IPS-18c (cell line): ENCODE results near the gene SNRNP40.

Experiments
- H3K4me3 ChIP-seq: 2 replicates; pipeline ENCODE4 v1.7.0; 2013; ENCODE audit warnings: low read depth, mild to moderate bottlenecking, low read length, moderate library complexity; ENCODE audit not compliant: insufficient read depth
- H3K9me3 ChIP-seq: one replicate; pipeline ENCODE4 v1.6.1; 2013; ENCODE audit warnings: mild to moderate bottlenecking, low read length, moderate library complexity; ENCODE audit not compliant: control insufficient read depth, insufficient read depth

The SNRNP40 gene

GRCh38 chr1:31243501-31244286, 52.9 kb downstream of the SNRNP40 start:
- no peak overlapping the region for H3K4me3 ChIP-seq
- no peaks in the 10 kb centered on the region for H3K9me3 ChIP-seq

DNA sequence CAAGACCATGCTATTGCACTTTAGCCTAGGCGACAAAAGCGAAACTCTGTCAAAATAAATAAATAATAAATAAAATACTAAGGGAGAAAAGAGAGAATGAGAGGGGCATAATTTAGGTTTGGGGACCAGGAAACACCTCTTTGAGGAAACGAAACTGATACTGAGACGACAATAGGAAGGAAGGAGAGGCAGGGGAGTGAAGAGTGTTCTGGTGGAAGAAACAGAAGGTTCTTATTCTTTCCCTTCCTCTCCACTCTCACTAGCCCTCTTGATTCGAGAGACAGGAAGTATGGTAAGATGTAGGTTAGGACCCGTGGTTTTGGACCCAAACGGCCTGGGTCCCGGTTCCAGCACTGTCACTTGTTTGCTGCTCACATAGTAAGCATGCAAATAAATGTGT, 55.3 kb downstream of the SNRNP40 start:
- H3K9me3 ChIP-seq, result no peaks in the 10 kb centered on the region
- H3K4me3 ChIP-seq, result no peak overlapping the region

GRCh38 chr1:31239653-31240241, 56.8 kb downstream of the SNRNP40 start, which contains the start of gene NKAIN1:
NKAIN1 (minus strand) TSS chr1:31239887; CDS start chr1:31239547, 340 bp downstream.
- Histone ChIP-seq H3K4me3 (peak within 1 kb of the TSS; percentile 74), H3K9me3 (no peaks in the 10 kb centered on the region)

DNA sequence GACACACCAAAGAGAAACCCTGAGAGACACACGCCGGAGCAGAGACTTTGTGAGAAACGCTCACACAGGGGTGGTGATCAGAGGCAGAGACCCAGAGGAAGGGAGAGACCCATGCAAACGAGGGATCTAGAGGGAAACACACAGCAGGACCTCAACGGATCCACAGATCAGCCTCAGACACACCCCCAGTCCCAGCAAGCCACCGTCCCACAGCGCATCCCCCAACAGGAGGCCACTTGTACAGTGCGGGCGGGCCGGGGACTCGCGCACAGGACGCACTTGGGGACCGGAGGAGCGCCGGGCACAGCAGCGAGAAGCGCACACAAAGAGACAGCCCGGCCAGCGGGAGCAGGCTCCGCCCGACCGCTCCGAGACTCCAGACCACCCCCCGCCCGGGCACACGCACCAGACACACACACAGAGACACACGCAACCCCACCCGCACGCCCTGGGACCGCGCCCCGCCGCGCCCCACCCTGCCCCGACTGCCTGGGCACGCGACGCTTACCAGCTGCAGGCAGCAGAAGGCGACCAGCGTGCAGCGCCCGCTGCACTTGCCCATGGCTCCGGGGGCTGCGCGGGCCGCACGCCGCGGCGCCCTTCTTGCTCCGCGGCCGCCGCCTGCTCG, 57.5 kb downstream of the SNRNP40 start:
- Histone ChIP-seq H3K9me3 (no peaks in the 10 kb centered on the region), H3K4me3 (peak overlapping the region; percentile 74)

DNA sequence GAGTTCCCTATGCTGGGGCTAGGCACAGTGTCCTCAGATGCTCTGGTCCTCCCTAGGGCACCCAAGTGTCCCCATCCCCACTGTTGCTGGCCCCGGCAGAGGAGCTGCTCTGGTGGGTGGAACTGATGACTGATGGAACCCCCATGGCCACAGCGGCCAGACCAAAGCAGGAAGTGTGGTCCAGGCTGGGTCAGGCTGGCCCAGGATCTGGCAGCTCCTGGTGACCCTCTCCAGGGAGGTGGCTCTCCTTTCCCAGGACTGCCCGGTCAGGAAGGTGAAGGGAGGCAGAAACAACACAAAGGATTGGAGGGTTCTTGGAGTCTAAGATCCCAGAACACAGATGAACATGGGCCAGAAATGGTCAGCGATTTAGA, 58.0 kb downstream of the SNRNP40 start:
- no peaks in the 10 kb centered on the region for H3K9me3 ChIP-seq
- peak overlapping the region; percentile 74 for H3K4me3 ChIP-seq

DNA sequence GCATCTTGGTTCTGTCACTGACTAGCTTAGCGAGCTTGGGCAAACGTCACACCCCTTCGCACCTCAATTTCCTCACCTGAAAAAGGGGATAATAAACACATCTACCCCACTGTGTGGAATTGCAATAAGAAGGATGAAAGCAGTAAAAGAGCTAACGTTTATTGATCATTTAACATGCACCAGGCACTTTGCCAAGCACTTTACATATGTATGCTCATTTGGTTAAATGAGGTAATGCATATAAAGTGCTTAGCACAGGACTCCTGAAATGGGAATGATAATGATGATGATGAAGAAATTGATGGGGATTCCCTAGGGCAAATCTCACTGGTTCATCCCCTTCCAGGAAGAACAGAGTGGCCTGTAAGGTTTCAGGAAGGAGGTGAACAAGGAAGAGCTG, 61.7 kb downstream of the SNRNP40 start:
- no peaks in the 10 kb centered on the region for H3K9me3 ChIP-seq
- no peak overlapping the region for H3K4me3 ChIP-seq

GRCh38 chr1:31234123-31234708, 62.4 kb downstream of the SNRNP40 start:
- Histone ChIP-seq H3K4me3 (no peak overlapping the region), H3K9me3 (no peaks in the 10 kb centered on the region)

DNA sequence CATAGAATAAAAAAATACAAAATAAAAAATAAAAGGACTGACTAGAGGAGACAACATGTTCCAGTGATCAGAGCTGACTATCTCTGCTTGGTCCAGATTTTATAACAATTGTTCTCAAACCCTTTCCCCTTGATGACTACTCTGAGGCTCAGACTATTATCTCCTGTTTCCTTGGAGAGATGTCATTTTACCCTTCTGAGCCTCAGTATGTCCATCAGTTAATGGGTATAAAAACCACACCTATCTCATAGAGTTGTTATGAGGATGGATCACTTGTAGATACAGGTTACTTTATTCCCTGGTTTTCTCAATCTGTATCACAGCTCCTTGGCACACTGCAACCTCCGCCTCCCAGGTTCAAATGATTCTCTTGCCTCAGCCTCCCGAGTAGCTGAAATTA, 63.9 kb downstream of the SNRNP40 start:
- H3K4me3 ChIP-seq, result no peak overlapping the region
- no peaks in the 10 kb centered on the region for H3K9me3 ChIP-seq

DNA sequence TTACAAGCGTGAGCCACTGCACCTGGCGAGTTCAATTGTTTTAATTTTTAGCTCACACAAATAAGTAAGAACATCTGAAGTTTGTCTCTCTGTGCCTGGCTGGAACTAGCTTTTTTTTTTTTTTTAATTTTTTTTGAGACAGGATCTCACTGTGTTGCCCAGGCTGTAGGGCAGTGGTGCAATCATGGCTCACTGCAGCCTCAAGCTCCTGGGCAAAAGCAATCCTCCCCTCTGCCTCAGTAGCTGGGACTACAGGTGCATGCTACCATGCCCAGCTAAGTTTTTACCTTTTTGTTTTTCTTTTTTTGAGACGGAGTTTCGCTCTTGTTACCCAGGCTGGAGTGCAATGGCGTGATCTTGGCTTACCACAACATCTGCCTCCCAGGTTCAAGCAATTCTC, 64.8 kb downstream of the SNRNP40 start:
- Histone ChIP-seq H3K4me3 (no peak overlapping the region), H3K9me3 (no peaks in the 10 kb centered on the region)

- Histone ChIP-seq H3K4me3 (no peak overlapping the region), H3K9me3 (no peaks in the 10 kb centered on the region)
Measured at GRCh38 chr1:31230378-31230777, 66.2 kb downstream of the SNRNP40 start.

DNA sequence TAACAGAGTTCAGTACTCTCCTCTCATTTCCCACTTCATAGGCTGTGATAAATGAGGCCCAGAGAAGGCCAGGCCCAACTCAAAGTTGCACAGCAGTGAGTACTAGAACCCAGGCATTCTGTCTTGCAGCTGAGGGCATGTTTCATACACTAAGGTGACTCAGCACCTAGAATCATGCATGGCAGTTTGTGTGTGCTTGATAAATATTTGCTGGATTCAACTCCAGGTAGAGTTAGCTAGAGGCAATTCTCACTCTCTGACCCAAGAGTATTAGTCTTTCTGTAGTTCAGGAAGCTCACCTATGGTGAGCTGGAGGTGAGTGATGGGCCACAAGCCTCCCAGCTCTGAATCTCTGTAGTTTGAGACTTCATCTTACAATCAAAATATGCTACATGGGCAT, 67.6 kb downstream of the SNRNP40 start:
- Histone ChIP-seq H3K4me3 (no peak overlapping the region), H3K9me3 (no peaks in the 10 kb centered on the region)

GRCh38 chr1:31227891-31228568, 68.6 kb downstream of the SNRNP40 start:
- Histone ChIP-seq H3K4me3 (no peak overlapping the region), H3K9me3 (no peaks in the 10 kb centered on the region)

DNA sequence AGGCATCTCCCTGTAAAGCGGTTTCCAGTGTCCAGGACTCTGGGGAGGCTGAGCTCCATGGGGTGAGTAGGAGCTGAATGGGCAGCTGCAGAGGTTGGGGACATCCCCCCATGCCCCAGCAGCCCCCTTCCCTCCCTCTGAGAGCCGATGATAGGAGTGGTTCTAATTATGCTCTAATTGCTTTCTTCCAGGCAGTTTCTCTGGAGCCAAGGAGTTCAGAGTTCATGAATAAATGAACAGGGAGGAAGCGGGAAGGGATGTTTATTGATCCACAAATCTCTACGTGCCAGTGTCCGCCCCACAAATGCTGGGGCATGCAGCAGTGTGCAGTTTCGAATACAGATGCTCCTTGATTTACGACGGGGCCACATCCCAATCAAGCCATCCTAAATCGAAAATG, 72.5 kb downstream of the SNRNP40 start:
- no peak overlapping the region for H3K4me3 ChIP-seq
- H3K9me3 ChIP-seq, result no peaks in the 10 kb centered on the region

DNA sequence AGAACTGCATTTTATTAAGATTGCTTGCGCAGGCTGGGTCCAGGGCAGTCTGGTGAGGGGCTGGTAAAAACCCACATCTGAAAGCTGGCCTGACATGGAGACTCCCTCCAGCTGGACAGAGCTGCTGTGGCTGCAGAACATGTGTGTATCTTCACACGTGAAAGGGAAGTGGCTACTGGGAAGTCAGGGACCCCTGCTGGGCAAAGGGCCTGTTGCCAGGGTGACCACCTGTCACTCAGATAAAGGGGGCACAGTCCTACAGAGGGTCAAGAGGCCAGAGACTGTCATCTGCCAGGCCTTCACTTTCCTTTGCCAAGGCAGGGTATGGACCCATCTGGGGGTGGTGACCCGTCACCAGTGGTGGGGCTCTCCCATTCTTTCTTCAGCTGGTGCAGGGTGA, 74.4 kb downstream of the SNRNP40 start:
- Histone ChIP-seq H3K9me3 (no peaks in the 10 kb centered on the region), H3K4me3 (no peak overlapping the region)

DNA sequence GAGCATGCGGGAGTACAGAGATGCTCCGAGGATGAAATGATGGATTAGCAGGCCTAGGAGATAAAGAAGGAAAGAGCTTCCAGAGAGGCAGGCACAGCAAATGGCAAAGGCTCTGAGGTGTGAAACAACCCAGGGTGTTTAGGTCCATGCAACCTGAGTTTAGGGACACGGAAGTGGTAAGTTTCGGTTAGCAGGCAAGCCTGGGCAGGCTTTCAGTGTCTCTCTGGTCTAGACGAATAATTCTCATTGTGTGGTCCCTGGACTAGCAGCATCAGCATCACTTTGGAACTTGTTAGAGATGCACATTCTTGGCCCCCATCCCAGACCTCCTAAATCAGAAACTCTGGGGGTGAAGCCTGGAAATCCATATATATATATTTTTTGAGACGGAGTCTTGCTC, 75.5 kb downstream of the SNRNP40 start:
- no peaks in the 10 kb centered on the region for H3K9me3 ChIP-seq
- no peak overlapping the region for H3K4me3 ChIP-seq

GRCh38 chr1:31219489-31219888, 77.1 kb downstream of the SNRNP40 start:
- H3K4me3 ChIP-seq, result no peak overlapping the region
- no peaks in the 10 kb centered on the region for H3K9me3 ChIP-seq

GRCh38 chr1:31218705-31219104, 77.9 kb downstream of the SNRNP40 start:
- no peak overlapping the region for H3K4me3 ChIP-seq

More at GRCh38 chr1:31218705-31219104, 77.9 kb downstream of the SNRNP40 start:
- no peaks in the 10 kb centered on the region for H3K9me3 ChIP-seq
